ENCODE measurements around the gene KLC1.

The KLC1 gene

GRCh38 chr14:103728141-103728540 lies 99.1 kb downstream of the KLC1 start:
- Histone ChIP-seq H4K20me1 (ENCODE audit: low read depth, low read length) (no peaks in the 10 kb centered on the region), H3K4me2 (ENCODE audit: low read depth, low read length, poor library complexity, severe bottlenecking) (no peak overlapping the region), H2AFZ (ENCODE audit: low read depth, low read length, severe bottlenecking) (no peak overlapping the region), H3K36me3 (ENCODE audit: low read length) (no peaks in the 10 kb centered on the region), H3F3A (ENCODE audit: insufficient read depth) (no peaks in the 10 kb centered on the region), H3K4me3 (ENCODE audit: insufficient read depth, low read length, poor library complexity, severe bottlenecking) (no peak overlapping the region), H3K9me2 (replicated peaks; ENCODE audit: insufficient read depth, low read length) (no peaks in the 10 kb centered on the region), H3K79me2 (ENCODE audit: insufficient read depth, low read length) (peaks cover 20% of the 10 kb centered on the region), H3K27ac (ENCODE audit: low read depth, low read length) (no peak overlapping the region), H3K27me3 (ENCODE audit: low read length) (no peaks in the 10 kb centered on the region), H3K9me3 (ENCODE audit: insufficient read depth, low read length) (no peaks in the 10 kb centered on the region), H3K9ac (ENCODE audit: low read length) (no peak overlapping the region)
- TF ChIP-seq CTCF (IDR thresholded peaks at IDR 0.05; ENCODE audit: insufficient read depth, low read length, poor library complexity, severe bottlenecking) (no peak), EZH2phosphoT487 (conservative IDR thresholded peaks at IDR 0.05; ENCODE audit: low read length) (no peak)

DNA sequence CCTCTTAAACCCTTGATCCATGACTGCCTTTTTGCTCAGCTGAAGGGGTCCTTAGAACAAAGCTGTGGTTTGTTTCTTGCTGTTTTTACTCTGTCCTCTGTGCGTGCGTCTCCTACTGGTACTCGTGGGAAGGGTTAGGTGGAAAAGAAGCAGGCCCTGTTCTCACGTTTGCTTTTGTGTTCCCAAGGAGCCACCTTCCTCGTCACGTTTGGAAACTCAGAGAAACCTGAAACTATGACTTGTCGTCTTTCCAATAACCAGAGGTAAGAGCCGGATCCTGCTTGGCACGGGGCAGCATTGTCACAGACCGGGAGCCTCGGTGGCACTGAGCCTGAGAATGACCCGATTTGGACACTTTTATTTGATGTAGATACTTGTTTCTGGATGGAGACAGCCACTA lies 99.7 kb downstream of the KLC1 start:
- Histone ChIP-seq H3K79me2 (ENCODE audit: insufficient read depth, low read length) (peaks cover 18% of the 10 kb centered on the region), H2AFZ (ENCODE audit: low read depth, low read length, severe bottlenecking) (no peak overlapping the region), H3K27ac (ENCODE audit: low read depth, low read length) (no peak overlapping the region), H3K9ac (ENCODE audit: low read length) (no peak overlapping the region), H3K9me3 (ENCODE audit: insufficient read depth, low read length) (no peaks in the 10 kb centered on the region), H3K9me2 (replicated peaks; ENCODE audit: insufficient read depth, low read length) (no peaks in the 10 kb centered on the region), H3K4me3 (ENCODE audit: insufficient read depth, low read length, poor library complexity, severe bottlenecking) (no peak overlapping the region), H3K4me2 (ENCODE audit: low read depth, low read length, poor library complexity, severe bottlenecking) (no peak overlapping the region), H3K27me3 (ENCODE audit: low read length) (no peaks in the 10 kb centered on the region), H3K36me3 (ENCODE audit: low read length) (no peaks in the 10 kb centered on the region), H3F3A (ENCODE audit: insufficient read depth) (no peaks in the 10 kb centered on the region), H4K20me1 (ENCODE audit: low read depth, low read length) (no peaks in the 10 kb centered on the region)
- TF ChIP-seq CTCF (IDR thresholded peaks at IDR 0.05; ENCODE audit: insufficient read depth, low read length, poor library complexity, severe bottlenecking) (no peak), EZH2phosphoT487 (conservative IDR thresholded peaks at IDR 0.05; ENCODE audit: low read length) (no peak)

- H2AFZ ChIP-seq (ENCODE audit: low read depth, low read length, severe bottlenecking), result no peak overlapping the region
- no peaks in the 10 kb centered on the region for H3K9me2 ChIP-seq (replicated peaks; ENCODE audit: insufficient read depth, low read length)
- no peak overlapping the region for H3K9ac ChIP-seq (ENCODE audit: low read length)
- H3K36me3 ChIP-seq (ENCODE audit: low read length), result no peaks in the 10 kb centered on the region
- TF ChIP-seq CTCF (IDR thresholded peaks at IDR 0.05; ENCODE audit: insufficient read depth, low read length, poor library complexity, severe bottlenecking) (no peak), EZH2phosphoT487 (conservative IDR thresholded peaks at IDR 0.05; ENCODE audit: low read length) (no peak)
- H3K4me3 ChIP-seq (ENCODE audit: insufficient read depth, low read length, poor library complexity, severe bottlenecking), result no peak overlapping the region
- H3K79me2 ChIP-seq (ENCODE audit: insufficient read depth, low read length), result peaks cover 18% of the 10 kb centered on the region
- H3K27me3 ChIP-seq (ENCODE audit: low read length), result no peaks in the 10 kb centered on the region
- H3F3A ChIP-seq (ENCODE audit: insufficient read depth), result no peaks in the 10 kb centered on the region
- no peak overlapping the region for H3K4me2 ChIP-seq (ENCODE audit: low read depth, low read length, poor library complexity, severe bottlenecking)
- no peak overlapping the region for H3K27ac ChIP-seq (ENCODE audit: low read depth, low read length)
- H4K20me1 ChIP-seq (ENCODE audit: low read depth, low read length), result no peaks in the 10 kb centered on the region
- H3K9me3 ChIP-seq (ENCODE audit: insufficient read depth, low read length), result no peaks in the 10 kb centered on the region
Observed at GRCh38 chr14:103729496-103730448, 100.8 kb downstream of the KLC1 start.

Measured in SU-DHL-6 (cell line).